Measurements from ENCODE around the gene TXLNB.

The TXLNB gene

DNA sequence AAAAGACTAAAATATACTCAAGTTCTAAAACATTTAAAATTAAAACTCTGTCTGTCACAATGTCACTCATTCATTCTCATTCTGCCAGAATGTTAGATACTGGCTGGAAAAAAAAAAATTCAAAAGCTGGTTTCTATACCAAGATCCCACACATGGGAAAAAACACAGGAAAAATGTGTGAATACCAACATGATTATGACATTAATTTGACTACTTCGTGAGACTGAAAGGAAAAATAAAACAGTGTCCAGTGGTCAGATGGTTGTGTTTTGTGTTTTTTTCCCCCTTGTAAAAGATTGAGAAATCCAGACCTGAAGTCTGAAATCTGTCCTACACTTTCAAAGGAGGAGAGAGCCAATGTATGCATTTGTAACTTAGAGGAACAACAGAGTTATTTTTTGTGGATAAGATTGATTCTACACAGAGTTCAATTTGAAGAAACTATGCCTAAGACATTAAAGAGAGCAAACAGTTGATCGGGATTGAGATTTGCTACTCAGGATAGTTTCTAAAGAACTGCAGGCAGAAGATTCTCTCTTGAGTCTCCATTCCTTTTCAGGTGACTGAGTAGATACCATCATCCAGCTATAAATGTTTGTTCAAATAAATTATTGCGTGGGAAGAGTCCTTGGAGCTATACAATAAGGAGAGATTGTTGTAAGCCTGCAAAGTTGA, 39.2 kb upstream of the TXLNB start:
- peaks cover 14 to 37% (median 17%) of the 10 kb centered on the region in 10 experiments for H3K4me1 ChIP-seq
- no peak overlapping the region for H3K9ac ChIP-seq
- peaks cover 4 to 30% (median 15%) of the 10 kb centered on the region in 11 experiments; a peak in 16 of 22 replicates for H3K9me3 ChIP-seq (replicated peaks in 1 of 11)
- no peak overlapping the region for H3K4me3 ChIP-seq
- no peak overlapping the region for H3K27ac ChIP-seq
- no peak overlapping the region for H3K4me2 ChIP-seq
- no peak for TF ChIP-seq Cebpa-rat (IDR thresholded peaks at IDR 0.05)
- no peaks in the 10 kb centered on the region for H4K20me1 ChIP-seq
- H3K27me3 ChIP-seq, result no peaks in the 10 kb centered on the region
- H3K36me3 ChIP-seq, result no peaks in the 10 kb centered on the region

DNA sequence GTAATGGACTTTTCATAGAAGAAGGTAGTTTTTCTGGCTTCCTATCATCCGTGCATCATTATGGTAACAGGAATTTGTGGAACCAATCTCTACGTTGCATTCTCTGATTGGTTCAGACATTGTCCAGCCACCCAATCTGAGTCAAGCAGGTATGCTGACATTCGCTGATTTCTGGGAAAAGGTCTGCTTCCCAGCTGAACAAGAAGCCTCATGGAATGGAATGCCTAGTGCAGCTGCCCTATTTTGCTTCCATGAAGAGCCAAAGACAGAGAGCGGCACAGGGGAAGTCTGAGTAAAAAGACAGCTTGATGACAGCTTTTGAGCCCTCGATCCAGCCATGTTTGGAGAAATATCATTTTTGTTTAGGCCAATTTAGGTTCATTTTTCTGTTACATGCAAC, 38.5 kb upstream of the TXLNB start:
- peaks cover 4 to 30% (median 15%) of the 10 kb centered on the region in 11 experiments; a peak in 16 of 22 replicates for H3K9me3 ChIP-seq (replicated peaks in 1 of 11)
- H4K20me1 ChIP-seq, result no peaks in the 10 kb centered on the region
- no peak overlapping the region for H3K4me3 ChIP-seq
- no peaks in the 10 kb centered on the region for H3K36me3 ChIP-seq
- H3K9ac ChIP-seq, result no peak overlapping the region
- peaks cover 20 to 40% (median 23%) of the 10 kb centered on the region in 10 experiments for H3K4me1 ChIP-seq
- no peak overlapping the region for H3K27ac ChIP-seq
- TF ChIP-seq Cebpa-rat (IDR thresholded peaks at IDR 0.05), result no peak
- no peak overlapping the region for H3K4me2 ChIP-seq
- no peaks in the 10 kb centered on the region for H3K27me3 ChIP-seq

DNA sequence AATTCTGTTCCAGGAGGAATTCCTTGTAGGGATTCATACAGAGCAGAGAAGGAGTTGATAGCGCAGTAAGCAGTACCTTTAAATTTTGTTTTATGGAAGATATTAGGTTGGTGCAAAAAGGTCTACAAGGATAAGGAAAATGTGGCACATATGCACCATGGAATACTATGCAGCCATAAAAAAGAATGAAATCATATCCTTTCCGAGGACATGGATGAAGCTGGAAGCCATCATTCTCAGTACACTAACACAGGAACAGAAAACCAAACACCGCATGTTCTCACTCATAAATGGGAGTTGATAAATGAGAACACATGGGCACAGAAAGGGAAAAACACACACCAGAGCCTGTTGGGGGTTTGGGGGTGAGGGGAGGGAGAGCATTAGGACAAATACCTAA, 37.4 kb upstream of the TXLNB start:
- peaks cover 29 to 41% (median 33%) of the 10 kb centered on the region in 10 experiments for H3K4me1 ChIP-seq
- H3K4me3 ChIP-seq, result no peak overlapping the region
- H3K9me3 ChIP-seq (replicated peaks in 1 of 11), result peaks cover 4 to 30% (median 15%) of the 10 kb centered on the region in 11 experiments; a peak in 16 of 22 replicates
- no peak overlapping the region for H3K9ac ChIP-seq
- H3K27ac ChIP-seq, result no peak overlapping the region
- no peak overlapping the region; a peak in 1 of 22 replicates for H3K4me2 ChIP-seq
- no peak for TF ChIP-seq Cebpa-rat (IDR thresholded peaks at IDR 0.05)
- H3K36me3 ChIP-seq, result no peaks in the 10 kb centered on the region
- H4K20me1 ChIP-seq, result no peaks in the 10 kb centered on the region
- no peaks in the 10 kb centered on the region for H3K27me3 ChIP-seq

DNA sequence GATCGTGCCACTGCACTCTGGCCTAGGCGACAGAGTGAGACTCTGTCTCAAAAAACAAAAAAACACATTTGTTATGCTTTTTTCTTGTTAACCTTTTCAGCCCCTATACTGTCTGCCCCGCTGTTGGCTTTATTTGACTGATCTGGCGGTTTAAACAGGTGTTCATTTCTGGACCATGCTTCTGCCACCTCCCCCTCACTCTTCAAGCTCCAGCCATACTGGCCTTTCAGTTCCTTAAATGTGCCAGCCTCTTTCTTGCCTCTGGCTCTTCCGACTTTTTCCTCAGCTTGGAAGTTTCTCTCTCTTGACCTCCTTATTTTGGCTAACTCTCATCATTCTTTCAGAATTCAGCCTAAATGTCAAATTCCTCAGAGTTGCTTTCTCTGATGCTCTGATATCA, 35.2 kb upstream of the TXLNB start:
- peak overlapping the region; percentile 70 to 92 (median 82) for H3K4me2 ChIP-seq
- H3K9ac ChIP-seq, result peak overlapping the region in 2 of 11 experiments; percentile 80 to 81; a peak in 1 of 22 replicates
- H3K4me3 ChIP-seq, result no peak overlapping the region
- TF ChIP-seq Cebpa-rat (IDR thresholded peaks at IDR 0.05), result no peak
- no peaks in the 10 kb centered on the region for H3K36me3 ChIP-seq
- H4K20me1 ChIP-seq, result no peaks in the 10 kb centered on the region
- H3K27ac ChIP-seq, result peak overlapping the region in 10 of 11 experiments; percentile 86 to 97 (median 92); a peak in 19 of 22 replicates
- peaks cover 5 to 33% (median 18%) of the 10 kb centered on the region in 11 experiments; a peak in 16 of 22 replicates for H3K9me3 ChIP-seq (replicated peaks in 1 of 11)
- H3K27me3 ChIP-seq, result no peaks in the 10 kb centered on the region
- H3K4me1 ChIP-seq, result peaks cover 50 to 63% (median 53%) of the 10 kb centered on the region in 10 experiments

DNA sequence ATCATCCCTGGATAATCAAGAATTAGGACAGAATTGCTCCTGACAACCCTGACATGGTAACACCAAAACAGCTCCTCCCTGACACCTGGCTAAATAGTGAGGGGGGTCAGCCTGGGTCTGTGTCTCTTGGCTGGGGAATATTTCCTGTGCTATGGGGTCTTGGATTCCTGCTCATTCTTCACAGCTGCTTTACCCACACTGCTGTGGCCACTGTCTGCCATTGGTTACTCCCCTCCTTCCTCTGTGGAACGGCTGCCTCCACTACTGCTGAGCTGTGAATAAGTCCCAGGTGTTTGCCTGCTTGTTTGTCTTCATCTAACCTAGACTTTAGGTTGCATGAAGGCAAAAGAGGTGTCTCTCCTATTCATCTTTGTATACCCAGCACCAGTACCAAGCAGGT, 33.9 kb upstream of the TXLNB start:
- Histone ChIP-seq H3K27ac (peak overlapping the region; percentile 86 to 97 (median 92); a peak in 21 of 22 replicates), H3K4me2 (peak overlapping the region; percentile 70 to 92 (median 82)), H3K4me3 (peak overlapping the region in 4 of 10 experiments; percentile 4 to 34 (median 6); a peak in 3 of 20 replicates), H3K36me3 (no peaks in the 10 kb centered on the region), H4K20me1 (no peaks in the 10 kb centered on the region), H3K9me3 (replicated peaks in 1 of 11) (peaks cover 5 to 43% (median 24%) of the 10 kb centered on the region in 11 experiments; a peak in 16 of 22 replicates), H3K9ac (peak overlapping the region in 10 of 11 experiments; percentile 67 to 85 (median 78); a peak in 20 of 22 replicates), H3K27me3 (no peaks in the 10 kb centered on the region), H3K4me1 (peaks cover 53 to 76% (median 61%) of the 10 kb centered on the region in 10 experiments)
- no peak for TF ChIP-seq Cebpa-rat (IDR thresholded peaks at IDR 0.05)

DNA sequence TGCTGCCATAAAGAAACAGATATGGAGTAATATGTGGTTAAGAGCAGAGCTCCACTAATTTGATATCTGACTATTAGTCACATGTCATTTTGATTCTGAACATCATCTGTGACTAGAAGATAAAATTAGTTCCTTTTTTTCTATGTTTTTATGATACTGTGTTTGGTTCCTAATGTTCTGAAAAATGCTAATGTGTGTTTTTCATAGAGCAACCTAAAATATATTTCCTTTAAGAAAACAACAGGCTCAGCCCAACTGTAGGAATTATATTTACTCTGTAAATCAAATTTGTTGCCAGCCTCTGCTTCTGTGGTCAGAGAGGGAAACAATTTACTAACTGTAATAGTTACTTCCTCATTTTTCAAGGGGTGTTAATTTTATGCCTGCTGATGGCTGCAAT, 33.3 kb upstream of the TXLNB start:
- no peaks in the 10 kb centered on the region for H3K27me3 ChIP-seq
- peak overlapping the region; percentile 67 to 85 (median 78) for H3K9ac ChIP-seq
- TF ChIP-seq Cebpa-rat (IDR thresholded peaks at IDR 0.05), result no peak
- peak overlapping the region; percentile 70 to 92 (median 82) for H3K4me2 ChIP-seq
- H3K27ac ChIP-seq, result peak overlapping the region; percentile 86 to 97 (median 92)
- H3K4me1 ChIP-seq, result peaks cover 53 to 82% (median 61%) of the 10 kb centered on the region in 10 experiments
- H4K20me1 ChIP-seq, result no peaks in the 10 kb centered on the region
- peaks cover 5 to 44% (median 24%) of the 10 kb centered on the region in 11 experiments; a peak in 16 of 22 replicates for H3K9me3 ChIP-seq (replicated peaks in 1 of 11)
- no peaks in the 10 kb centered on the region for H3K36me3 ChIP-seq
- peak overlapping the region in 1 of 10 experiments; percentile 4; a peak in 2 of 20 replicates for H3K4me3 ChIP-seq

DNA sequence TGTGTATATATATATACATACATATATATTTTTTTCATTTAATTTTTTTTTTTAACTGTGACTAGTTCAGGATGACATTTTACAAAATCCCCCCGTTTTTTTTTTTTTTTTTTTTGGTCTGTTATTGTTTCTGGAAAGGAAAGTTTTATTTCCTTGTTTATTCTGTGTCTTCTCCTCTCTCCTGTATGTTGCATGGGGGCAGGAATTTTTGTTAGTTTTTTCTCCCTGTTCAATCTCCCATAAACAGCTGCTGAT, 32.4 kb upstream of the TXLNB start:
- Histone ChIP-seq H3K27me3 (no peaks in the 10 kb centered on the region), H4K20me1 (no peaks in the 10 kb centered on the region), H3K4me2 (peak overlapping the region; percentile 70 to 92 (median 82)), H3K9ac (peak overlapping the region; percentile 67 to 85 (median 78)), H3K36me3 (no peaks in the 10 kb centered on the region), H3K4me3 (peak overlapping the region in 9 of 10 experiments; percentile 7 to 60 (median 31); a peak in 12 of 20 replicates), H3K4me1 (peaks cover 53 to 83% (median 61%) of the 10 kb centered on the region in 10 experiments), H3K27ac (peak overlapping the region; percentile 86 to 97 (median 92)), H3K9me3 (replicated peaks in 1 of 11) (peaks cover 4 to 47% (median 25%) of the 10 kb centered on the region in 11 experiments; a peak in 18 of 22 replicates)
- TF ChIP-seq Cebpa-rat (IDR thresholded peaks at IDR 0.05), result no peak

DNA sequence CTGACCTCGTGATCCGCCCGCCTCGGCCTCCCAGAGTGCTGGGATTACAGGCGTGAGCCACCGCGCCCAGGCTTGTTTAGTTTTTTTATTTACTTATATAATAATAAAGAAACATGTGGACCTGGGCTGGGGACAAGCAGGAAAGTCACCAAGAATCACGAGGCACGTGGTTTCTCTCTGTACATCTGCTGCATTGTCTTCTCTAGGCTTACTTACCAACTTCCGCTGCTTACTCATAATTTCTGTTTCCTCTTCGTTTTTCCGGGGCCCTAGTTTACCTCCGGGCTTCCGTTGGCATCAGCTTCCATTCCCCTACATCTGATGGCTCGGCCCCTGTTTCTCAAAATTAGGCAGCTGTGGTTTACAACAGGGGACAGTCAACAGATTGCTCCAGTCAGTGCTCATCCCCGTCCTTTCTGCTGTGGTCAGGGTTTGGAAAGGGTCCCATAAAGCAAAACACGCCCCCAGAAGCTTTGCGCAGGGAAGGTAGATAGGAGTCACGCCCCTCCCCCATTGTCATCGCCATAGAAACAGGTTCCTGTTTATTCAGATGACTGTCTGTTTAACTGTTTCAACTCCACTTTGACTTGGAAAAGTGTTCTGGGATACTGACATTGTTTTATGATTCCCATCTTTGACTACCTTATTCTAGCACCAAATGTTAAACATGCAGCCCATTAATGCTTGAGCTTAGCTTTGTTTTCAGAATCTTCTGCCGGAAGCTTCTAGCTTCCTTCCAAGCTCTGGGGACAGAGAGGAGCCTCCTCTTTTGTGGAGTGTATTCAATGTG, 31.9 kb upstream of the TXLNB start:
- Histone ChIP-seq H3K9me3 (replicated peaks in 1 of 11) (peaks cover 0 to 49% (median 25%) of the 10 kb centered on the region in 11 experiments; a peak in 18 of 22 replicates), H3K36me3 (no peaks in the 10 kb centered on the region), H3K27ac (peak overlapping the region; percentile 86 to 97 (median 92)), H3K4me1 (peaks cover 53 to 88% (median 62%) of the 10 kb centered on the region in 10 experiments), H3K27me3 (no peaks in the 10 kb centered on the region), H3K4me2 (peak overlapping the region; percentile 70 to 92 (median 82)), H3K9ac (peak overlapping the region; percentile 67 to 85 (median 78); a peak in 21 of 22 replicates), H4K20me1 (no peaks in the 10 kb centered on the region), H3K4me3 (peak overlapping the region; percentile 7 to 60 (median 31); a peak in 15 of 20 replicates)
- peak in 4 of 11 experiments; percentile 42 to 87 (median 73); a peak in 6 of 22 replicates for TF ChIP-seq Cebpa-rat (IDR thresholded peaks at IDR 0.05)

DNA sequence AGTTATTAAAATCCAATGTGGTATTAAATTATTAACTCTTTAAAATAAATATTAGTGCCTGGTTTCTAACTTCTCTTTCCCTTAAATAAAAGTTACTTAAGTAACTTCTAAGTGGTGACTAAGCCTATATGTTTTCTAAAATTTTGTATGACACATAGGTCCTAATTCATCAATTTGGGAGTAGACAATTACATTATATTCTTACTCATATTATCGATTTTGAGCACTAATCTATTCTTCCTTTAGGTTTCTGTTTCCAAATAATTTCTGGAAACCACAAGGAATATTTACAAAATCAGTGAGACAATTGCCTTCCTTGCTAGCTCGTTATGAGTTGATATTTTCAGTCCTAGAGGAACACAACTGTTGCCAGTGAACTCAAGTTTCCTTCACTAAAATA, 28.3 kb upstream of the TXLNB start:
- H3K4me3 ChIP-seq, result no peak overlapping the region
- H3K4me2 ChIP-seq, result peak overlapping the region in 2 of 11 experiments; percentile 0 to 92; a peak in 1 of 22 replicates
- no peaks in the 10 kb centered on the region for H3K36me3 ChIP-seq
- H3K27ac ChIP-seq, result no peak overlapping the region
- no peaks in the 10 kb centered on the region for H3K27me3 ChIP-seq
- H3K9me3 ChIP-seq (replicated peaks in 1 of 11), result peaks cover 0 to 50% (median 37%) of the 10 kb centered on the region in 11 experiments; a peak in 19 of 22 replicates
- H4K20me1 ChIP-seq, result no peaks in the 10 kb centered on the region
- no peak overlapping the region for H3K9ac ChIP-seq
- no peak for TF ChIP-seq Cebpa-rat (IDR thresholded peaks at IDR 0.05)
- peaks cover 30 to 73% (median 38%) of the 10 kb centered on the region in 10 experiments for H3K4me1 ChIP-seq
